ENCODE results near the gene RABGGTA. TPM values are rescaled to one million over a fixed set of nuclear protein-coding genes. Genes with fewer than 3 reads are reported as not detected.

The RABGGTA gene
- total and polyA plus RNA-seq, 2 experiments from 2014 or later: 17.6 to 20.7 TPM

- no peak overlapping the region for H3K27ac Mint-ChIP-seq
- ATAC-seq: no peak
- H2AFZ ChIP-seq: no peak overlapping the region
- TF ChIP-seq CREB1 (CRISPR knock-in tag; IDR thresholded peaks at IDR 0.05; ENCODE audit: low read depth): no peak
- TF ChIP-seq ZNF114 (CRISPR knock-in tag; IDR thresholded peaks at IDR 0.05): no peak
- TF ChIP-seq, protein P1, sequence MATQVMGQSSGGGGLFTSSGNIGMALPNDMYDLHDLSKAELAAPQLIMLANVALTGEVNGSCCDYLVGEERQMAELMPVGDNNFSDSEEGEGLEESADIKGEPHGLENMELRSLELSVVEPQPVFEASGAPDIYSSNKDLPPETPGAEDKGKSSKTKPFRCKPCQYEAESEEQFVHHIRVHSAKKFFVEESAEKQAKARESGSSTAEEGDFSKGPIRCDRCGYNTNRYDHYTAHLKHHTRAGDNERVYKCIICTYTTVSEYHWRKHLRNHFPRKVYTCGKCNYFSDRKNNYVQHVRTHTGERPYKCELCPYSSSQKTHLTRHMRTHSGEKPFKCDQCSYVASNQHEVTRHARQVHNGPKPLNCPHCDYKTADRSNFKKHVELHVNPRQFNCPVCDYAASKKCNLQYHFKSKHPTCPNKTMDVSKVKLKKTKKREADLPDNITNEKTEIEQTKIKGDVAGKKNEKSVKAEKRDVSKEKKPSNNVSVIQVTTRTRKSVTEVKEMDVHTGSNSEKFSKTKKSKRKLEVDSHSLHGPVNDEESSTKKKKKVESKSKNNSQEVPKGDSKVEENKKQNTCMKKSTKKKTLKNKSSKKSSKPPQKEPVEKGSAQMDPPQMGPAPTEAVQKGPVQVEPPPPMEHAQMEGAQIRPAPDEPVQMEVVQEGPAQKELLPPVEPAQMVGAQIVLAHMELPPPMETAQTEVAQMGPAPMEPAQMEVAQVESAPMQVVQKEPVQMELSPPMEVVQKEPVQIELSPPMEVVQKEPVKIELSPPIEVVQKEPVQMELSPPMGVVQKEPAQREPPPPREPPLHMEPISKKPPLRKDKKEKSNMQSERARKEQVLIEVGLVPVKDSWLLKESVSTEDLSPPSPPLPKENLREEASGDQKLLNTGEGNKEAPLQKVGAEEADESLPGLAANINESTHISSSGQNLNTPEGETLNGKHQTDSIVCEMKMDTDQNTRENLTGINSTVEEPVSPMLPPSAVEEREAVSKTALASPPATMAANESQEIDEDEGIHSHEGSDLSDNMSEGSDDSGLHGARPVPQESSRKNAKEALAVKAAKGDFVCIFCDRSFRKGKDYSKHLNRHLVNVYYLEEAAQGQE (IDR thresholded peaks at IDR 0.05; ENCODE audit: unreplicated experiment): no peak
- TF ChIP-seq, protein P2, sequence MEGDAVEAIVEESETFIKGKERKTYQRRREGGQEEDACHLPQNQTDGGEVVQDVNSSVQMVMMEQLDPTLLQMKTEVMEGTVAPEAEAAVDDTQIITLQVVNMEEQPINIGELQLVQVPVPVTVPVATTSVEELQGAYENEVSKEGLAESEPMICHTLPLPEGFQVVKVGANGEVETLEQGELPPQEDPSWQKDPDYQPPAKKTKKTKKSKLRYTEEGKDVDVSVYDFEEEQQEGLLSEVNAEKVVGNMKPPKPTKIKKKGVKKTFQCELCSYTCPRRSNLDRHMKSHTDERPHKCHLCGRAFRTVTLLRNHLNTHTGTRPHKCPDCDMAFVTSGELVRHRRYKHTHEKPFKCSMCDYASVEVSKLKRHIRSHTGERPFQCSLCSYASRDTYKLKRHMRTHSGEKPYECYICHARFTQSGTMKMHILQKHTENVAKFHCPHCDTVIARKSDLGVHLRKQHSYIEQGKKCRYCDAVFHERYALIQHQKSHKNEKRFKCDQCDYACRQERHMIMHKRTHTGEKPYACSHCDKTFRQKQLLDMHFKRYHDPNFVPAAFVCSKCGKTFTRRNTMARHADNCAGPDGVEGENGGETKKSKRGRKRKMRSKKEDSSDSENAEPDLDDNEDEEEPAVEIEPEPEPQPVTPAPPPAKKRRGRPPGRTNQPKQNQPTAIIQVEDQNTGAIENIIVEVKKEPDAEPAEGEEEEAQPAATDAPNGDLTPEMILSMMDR (conservative IDR thresholded peaks at IDR 0.05; ENCODE audit: low read depth in 2 of 2): no peak
- no peaks in the 10 kb centered on the region for H3K4me1 ChIP-seq (ENCODE audit: insufficient read depth)
- peaks cover 10% of the 10 kb centered on the region for H3K27me3 Mint-ChIP-seq (ENCODE audit: insufficient read depth, low read depth, poor library complexity)
- no peaks in the 10 kb centered on the region for H3K36me3 ChIP-seq (ENCODE audit: insufficient read depth)
- no peaks in the 10 kb centered on the region for H3K9me3 Mint-ChIP-seq
- no peaks in the 10 kb centered on the region; the same call in 2 of the 3 replicates for H3K36me3 Mint-ChIP-seq (ENCODE audit: low read depth)
- no peaks in the 10 kb centered on the region for H3K27me3 ChIP-seq (ENCODE audit: insufficient read depth)
- no peak overlapping the region for H3K4me2 ChIP-seq
- DNase-seq (ENCODE audit: low spot score): no peak
- no peaks in the 10 kb centered on the region for H3K79me2 ChIP-seq (replicated peaks; ENCODE audit: insufficient read depth)
- H4K20me1 ChIP-seq (replicated peaks; ENCODE audit: insufficient read depth): no peaks in the 10 kb centered on the region; the same call in 1 of the 2 replicates
- no peaks in the 10 kb centered on the region for H3K9me2 ChIP-seq (ENCODE audit: insufficient read depth)
- no peaks in the 10 kb centered on the region; the same call in 2 of the 3 replicates for H3K4me1 Mint-ChIP-seq
- no peak overlapping the region for H3K4me3 Mint-ChIP-seq
- no peak overlapping the region for H3K4me3 ChIP-seq
- H3F3A ChIP-seq (replicated peaks; ENCODE audit: low read depth): no peaks in the 10 kb centered on the region
- H3K27ac ChIP-seq (ENCODE audit: low read depth): no peak overlapping the region
Observed at GRCh38 chr14:24281636-24282035, 10.2 kb upstream of the RABGGTA start.

DNA sequence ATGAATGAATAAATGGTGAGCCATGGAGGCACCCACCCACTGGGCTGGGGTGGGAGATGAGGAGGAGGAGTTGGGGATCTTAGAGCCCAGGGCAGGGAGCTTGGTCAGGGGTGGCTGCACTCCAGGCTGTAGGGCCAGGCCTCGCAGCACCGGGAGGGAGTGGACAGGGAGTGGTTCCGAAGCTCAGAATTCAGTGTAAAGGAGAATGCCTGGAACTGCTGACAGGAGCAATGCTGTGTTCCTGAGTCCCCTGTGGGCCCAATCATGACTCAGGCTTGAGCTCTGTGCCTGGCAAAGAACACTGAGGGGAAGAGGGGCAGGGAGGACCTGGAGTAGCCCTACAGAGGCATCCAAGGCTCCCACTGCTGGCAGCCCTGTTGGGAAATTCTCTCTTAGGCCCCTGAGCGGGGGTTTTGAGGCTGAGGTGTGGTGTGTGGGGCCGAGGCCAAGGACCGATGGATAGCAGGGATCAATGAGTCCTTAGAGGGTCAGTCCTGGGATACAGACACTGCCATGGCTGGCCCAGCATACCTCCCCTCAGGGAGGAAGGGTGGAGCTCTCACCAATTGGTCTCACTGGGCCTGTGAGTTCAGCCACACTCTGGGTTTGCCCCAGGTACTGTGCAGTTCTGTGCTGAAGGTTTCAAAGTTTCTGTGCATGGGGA, 9.5 kb upstream of the RABGGTA start:
- Histone ChIP-seq H3K4me3 (no peak overlapping the region), H3K9me2 (ENCODE audit: insufficient read depth) (no peaks in the 10 kb centered on the region)

More for the DNA sequence above, 9.5 kb upstream of the RABGGTA start:
- H3K36me3 ChIP-seq (ENCODE audit: insufficient read depth): no peaks in the 10 kb centered on the region
- no peaks in the 10 kb centered on the region for H3F3A ChIP-seq (replicated peaks; ENCODE audit: low read depth)
- H3K4me1 ChIP-seq (ENCODE audit: insufficient read depth): no peaks in the 10 kb centered on the region
- H3K4me3 Mint-ChIP-seq: no peak overlapping the region
- H3K27ac Mint-ChIP-seq: 0 out of 2 replicates have a peak overlapping the region, but pooled peaks have one; percentile 8
- H3K79me2 ChIP-seq (replicated peaks; ENCODE audit: insufficient read depth): no peaks in the 10 kb centered on the region
- H3K27me3 ChIP-seq (ENCODE audit: insufficient read depth): no peaks in the 10 kb centered on the region
- no peaks in the 10 kb centered on the region for H3K36me3 Mint-ChIP-seq (ENCODE audit: low read depth)
- no peak overlapping the region for H3K27ac ChIP-seq (ENCODE audit: low read depth)
- H3K9me3 Mint-ChIP-seq: no peaks in the 10 kb centered on the region
- no peak overlapping the region for H3K4me2 ChIP-seq
- no peak for TF ChIP-seq ZNF331 (CRISPR knock-in tag; IDR thresholded peaks at IDR 0.05; ENCODE audit: low read depth)
- no peak for TF ChIP-seq EZH2 (IDR thresholded peaks at IDR 0.05; ENCODE audit: low read depth, unreplicated experiment)
- no peak for TF ChIP-seq JUNB (IDR thresholded peaks at IDR 0.05; ENCODE audit: unreplicated experiment)
- TF ChIP-seq ETS1 (IDR thresholded peaks at IDR 0.05): no peak
- TF ChIP-seq ZNF114 (CRISPR knock-in tag; IDR thresholded peaks at IDR 0.05): no peak
- H4K20me1 ChIP-seq (replicated peaks; ENCODE audit: insufficient read depth): no peaks in the 10 kb centered on the region; the same call in 1 of the 2 replicates
- H3K4me1 Mint-ChIP-seq: no peaks in the 10 kb centered on the region; the same call in 2 of the 3 replicates
- no peak overlapping the region for H2AFZ ChIP-seq
- ATAC-seq (no peak), DNase-seq (ENCODE audit: low spot score) (no peak)
- peaks cover 8% of the 10 kb centered on the region for H3K27me3 Mint-ChIP-seq (ENCODE audit: insufficient read depth, low read depth, poor library complexity)

Measured in GM23338 (cell line).